H1 (cell line): ENCODE measurements around the gene RPRML. TPM values are rescaled to one million over a fixed set of nuclear protein-coding genes. Genes with fewer than 3 reads are reported as not detected.

Experiments
- CTCF ChIA-PET: fragments of 300-600 bp; sonication (Branson Sonifier 250); formaldehyde crosslinking; loops from one replicate; lab custom pipeline; 2021; ENCODE audit not compliant: partially characterized antibody; lab: Charles Lee
- POLR2A ChIA-PET: fragments of 300-600 bp; sonication (Branson Sonifier 250); formaldehyde crosslinking; loops from one replicate; lab custom pipeline; 2021; ENCODE audit warnings: inconsistent platforms; ENCODE audit not compliant: partially characterized antibody; lab: Charles Lee
- DNase-seq, 2 experiments: peaks; one replicate each; pipeline versions ENCODE4 v3.0.0 to v3.0.0-alpha.2; 2010 to 2022; ENCODE audit warnings: low spot score in 2 of 2, low read depth in 1 of 2, mixed read lengths in 1 of 2
- FAIRE-seq: peaks from 2 replicates; lab custom pipeline; 2011; peaks lifted over from hg19 to GRCh38; lab: Jason Lieb, UNC
- H2AFZ ChIP-seq: 2 replicates; pipeline ENCODE4 v1.8.1; 2012; ENCODE audit warnings: low read length, inconsistent platforms
- H2AK5ac ChIP-seq: 2 replicates; pipeline ENCODE4 v1.6.1; 2013; ENCODE audit warnings: low read depth, low read length
- H2BK120ac ChIP-seq: replicated peaks from 2 replicates; pipeline ENCODE3; 2013; ENCODE audit warnings: low read depth, low read length, inconsistent platforms
- H2BK12ac ChIP-seq: 2 replicates; pipeline ENCODE4 v1.6.1; 2013; ENCODE audit warnings: low read depth, low read length
- H2BK15ac ChIP-seq: 2 replicates; pipeline ENCODE4 v1.6.1; 2013; ENCODE audit warnings: low read length
- H2BK20ac ChIP-seq: 2 replicates; pipeline ENCODE4 v1.6.1; 2013; ENCODE audit warnings: low read length
- H2BK5ac ChIP-seq: 2 replicates; pipeline ENCODE4 v1.6.1; 2013; ENCODE audit warnings: low read depth, low read length
- H3K14ac ChIP-seq: 2 replicates; pipeline ENCODE4 v1.6.1; 2013; ENCODE audit warnings: inconsistent platforms; ENCODE audit not compliant: insufficient read length
- H3K18ac ChIP-seq: 2 replicates; pipeline ENCODE4 v1.6.1; 2013; ENCODE audit warnings: low read length; ENCODE audit errors: extremely low read depth
- H3K23ac ChIP-seq: 2 replicates; pipeline ENCODE4 v1.6.1; 2013; ENCODE audit warnings: inconsistent platforms; ENCODE audit not compliant: insufficient read length
- H3K23me2 ChIP-seq: 2 replicates; pipeline ENCODE4 v1.6.1; 2013; ENCODE audit warnings: low read depth, low read length
- H3K27ac ChIP-seq: 2 replicates; pipeline ENCODE4 v1.6.1; 2011; ENCODE audit warnings: low read depth, low read length, inconsistent platforms
- H3K27me3 ChIP-seq, 4 experiments: replicated peaks in 1 of 4; 1 replicate in 1 of 4; 2 replicates in 3 of 4; pipeline versions ENCODE4 v1.6.1 to v1.8.1; 2011 to 2013; ENCODE audit warnings: low read length in 3 of 4, mild to moderate bottlenecking in 3 of 4, inconsistent platforms in 2 of 4, mixed read lengths in 2 of 4, moderate library complexity in 1 of 4; ENCODE audit not compliant: control insufficient read depth in 3 of 4, insufficient read depth in 3 of 4; ENCODE audit errors: extremely low read depth in 1 of 4
- H3K36me3 ChIP-seq, 4 experiments: 2 replicates each; pipeline versions ENCODE4 v1.6.1 to v1.8.1; 2011 to 2013; ENCODE audit warnings: mild to moderate bottlenecking in 4 of 4, low read length in 3 of 4, moderate library complexity in 2 of 4, control low read depth in 1 of 4, inconsistent platforms in 1 of 4; ENCODE audit not compliant: insufficient read depth in 4 of 4, control insufficient read depth in 2 of 4
- H3K4ac ChIP-seq: replicated peaks from 2 replicates; pipeline ENCODE3; 2013; ENCODE audit warnings: low read length, low read depth, mixed read lengths, inconsistent platforms; ENCODE audit not compliant: insufficient read length
- H3K4me1 ChIP-seq, 4 experiments: replicated peaks in 1 of 4; 1 replicate in 1 of 4; 2 replicates in 3 of 4; pipeline versions ENCODE4 v1.6.1 to v1.8.1; 2011 to 2013; ENCODE audit warnings: low read length in 3 of 4, inconsistent platforms in 2 of 4, mixed read lengths in 1 of 4; ENCODE audit not compliant: insufficient read depth in 4 of 4, control insufficient read depth in 3 of 4
- H3K4me2 ChIP-seq, 2 experiments: 2 replicates each; pipeline versions ENCODE4 v1.6.1 to v1.8.1; 2011 to 2013; ENCODE audit warnings: low read depth in 2 of 2, low read length in 2 of 2, control low read depth in 1 of 2, inconsistent platforms in 1 of 2, mild to moderate bottlenecking in 1 of 2; ENCODE audit not compliant: insufficient read depth in 1 of 2
- H3K4me3 ChIP-seq, 4 experiments: fragments of 200-600, 300-600 bp in 1 of 4; sonication (generic), shearing (Covaris generic), sonication (Bioruptor Twin) in 1 of 4; 2 replicates each; pipeline versions ENCODE4 v1.5.1 to v1.8.1; 2011 to 2016; ENCODE audit warnings: low read length in 4 of 4, low read depth in 3 of 4, control low read depth in 2 of 4, inconsistent platforms in 2 of 4, mild to moderate bottlenecking in 2 of 4, mixed read lengths in 1 of 4, moderate library complexity in 1 of 4; ENCODE audit not compliant: insufficient read depth in 2 of 4; ENCODE audit errors: extremely low read depth in 1 of 4
- H3K56ac ChIP-seq: replicated peaks from 2 replicates; pipeline ENCODE3; 2013; ENCODE audit warnings: low read depth, mild to moderate bottlenecking, mixed read lengths, low read length, inconsistent platforms; ENCODE audit not compliant: insufficient read length
- H3K79me1 ChIP-seq: 2 replicates; pipeline ENCODE4 v1.6.1; 2013; ENCODE audit warnings: low read depth, low read length, control low read depth
- H3K79me2 ChIP-seq, 2 experiments: 2 replicates each; pipeline versions ENCODE4 v1.6.1 to v1.8.1; 2012 to 2013; ENCODE audit warnings: low read length in 2 of 2, mild to moderate bottlenecking in 2 of 2, inconsistent platforms in 1 of 2; ENCODE audit not compliant: insufficient read depth in 2 of 2, control insufficient read depth in 1 of 2
- H3K9ac ChIP-seq, 4 experiments: replicated peaks in 1 of 4; 1 replicate in 1 of 4; 2 replicates in 3 of 4; pipeline versions ENCODE4 v1.6.1 to v1.8.1; 2011 to 2013; ENCODE audit warnings: low read depth in 3 of 4, low read length in 3 of 4, control low read depth in 2 of 4, mild to moderate bottlenecking in 2 of 4, moderate library complexity in 2 of 4, inconsistent platforms in 1 of 4; ENCODE audit errors: extremely low read depth in 1 of 4
- H3K9me3 ChIP-seq, 2 experiments: 2 replicates each; pipeline versions ENCODE4 v1.6.1 to v1.8.1; 2012 to 2013; ENCODE audit warnings: mild to moderate bottlenecking in 2 of 2, moderate library complexity in 2 of 2, control low read depth in 1 of 2, inconsistent platforms in 1 of 2, low read depth in 1 of 2, low read length in 1 of 2, mixed read lengths in 1 of 2; ENCODE audit not compliant: insufficient read depth in 2 of 2
- H4K20me1 ChIP-seq, 2 experiments: replicated peaks in 1 of 2; 2 replicates each; pipeline versions ENCODE3 to v1.8.1; 2011 to 2013; ENCODE audit warnings: inconsistent platforms in 2 of 2, low read length in 2 of 2, mild to moderate bottlenecking in 1 of 2; ENCODE audit not compliant: insufficient read depth in 2 of 2, control insufficient read depth in 1 of 2
- H4K5ac ChIP-seq: 2 replicates; pipeline ENCODE4 v1.6.1; 2013; ENCODE audit warnings: low read length, low read depth, mixed read lengths, inconsistent platforms; ENCODE audit not compliant: insufficient read length
- H4K8ac ChIP-seq: 2 replicates; pipeline ENCODE4 v1.8.0; 2013; ENCODE audit warnings: mild to moderate bottlenecking, moderate library complexity, low read length, inconsistent platforms; ENCODE audit not compliant: insufficient read depth; ENCODE audit errors: extremely low read depth
- H4K91ac ChIP-seq: replicated peaks from 2 replicates; pipeline ENCODE3; 2013; ENCODE audit warnings: low read length, mixed read lengths, inconsistent platforms; ENCODE audit not compliant: insufficient read length
- RAD21 ChIP-seq, 2 experiments: IDR thresholded peaks in 1 of 2; conservative IDR thresholded peaks in 1 of 2; 2 replicates each; pipeline ENCODE4 v1.6.1; 2011; ENCODE audit warnings: low read depth in 2 of 2, low read length in 2 of 2, improper control_type of control experiment in 1 of 2, inconsistent platforms in 1 of 2, mild to moderate bottlenecking in 1 of 2, moderate library complexity in 1 of 2
- SIN3A ChIP-seq, 2 experiments: IDR thresholded peaks in 1 of 2; conservative IDR thresholded peaks in 1 of 2; 2 replicates each; pipeline ENCODE4 v1.6.1; 2011 to 2012; ENCODE audit warnings: low read length in 2 of 2, improper control_type of control experiment in 1 of 2, low read depth in 1 of 2, mild to moderate bottlenecking in 1 of 2
- SRF ChIP-seq: IDR thresholded peaks from 2 replicates; pipeline ENCODE4 v1.6.1; 2011; ENCODE audit warnings: mild to moderate bottlenecking, low read depth, low read length, moderate library complexity
- WGBS, 2 experiments: shearing (Covaris generic) in 1 of 2; methylation state at CpG; one replicate each; pipeline versions ENCODE4 v1.1.6 to v1.1.7; 2013 to 2015; ENCODE audit warnings: low lambda C conversion rate in 2 of 2, mixed read lengths in 2 of 2, inconsistent platforms in 1 of 2, low coverage in 1 of 2, missing lambda C conversion rate in 1 of 2; ENCODE audit not compliant: insufficient replicate concordance in 2 of 2, insufficient coverage in 1 of 2, insufficient read length in 1 of 2; ENCODE audit errors: extremely low coverage in 1 of 2, missing lambda C conversion rate in 1 of 2; 5-methylcytosine and 5-hydroxymethylcytosine counted together
- polyA plus RNA-seq, 7 experiments: library from polyadenylated mRNA; depleted of rRNA in 3 of 7; stranded (reverse) in 5 of 7; unstranded in 2 of 7; fragments of >200 nt in 5 of 7; fragments of 200-250 nt in 2 of 7; gene quantifications; 1 replicate in 5 of 7; 2 replicates in 1 of 7; 4 replicates in 1 of 7; pipeline versions ENCODE4 v1.2.1 to v1.2.3, GENCODE V29; 2011 to 2013; ENCODE audit warnings: missing spikeins in 2 of 7, mixed read lengths in 2 of 7
- total RNA-seq: library from RNA; stranded (reverse); fragmentation: NEBNext Ultra II Directional; extraction: Animal tissue kit (Norgen Biotek cat#: 25700); gene quantifications from 2 replicates; pipeline ENCODE4 v1.2.1, GENCODE V29; 2021

The RPRML gene
- total and polyA plus RNA-seq, 2 of the 8 experiments (the other 6 are each of a cell fraction or from before 2014, with no cell fraction given) = 3.5 to 5.5 TPM

GRCh38 chr17:46977750-46978488, 1.1 kb downstream of the RPRML start:
- H2BK15ac ChIP-seq = peak overlapping the region; percentile 97; the same call in 1 of the 2 replicates
- no peak overlapping the region for H3K56ac ChIP-seq
- ChIA-PET POLR2A (interaction anchor here (0.7 to 4.1 kb wide), 7 partner anchors 14 to 142 kb away, joined by 3 to 24 read pairs (median 4); no protein-coding TSS in a partner anchor), CTCF (interaction anchor here (0.7 to 5.2 kb wide), 19 partner anchors 9 to 406 kb away, joined by 3 to 51 read pairs (median 5); no protein-coding TSS in a partner anchor)
- WGBS, 2 experiments = 10% methylated on average over 34 of the region's 36 CpGs; no CpG with 5 or more reads in 1 of the 2 experiments
- no peak for FAIRE-seq
- no peaks in the 10 kb centered on the region for H3K9me3 ChIP-seq
- TF ChIP-seq RAD21 (IDR thresholded peaks at IDR 0.05 in 1 of 2, conservative IDR thresholded peaks at IDR 0.05 in 1 of 2; ENCODE audit: low read depth in 2 of 2, low read length in 2 of 2) (0 out of 4 replicates have a peak, but pooled peaks of 1 of the 2 experiments have one; percentile 4), SIN3A (conservative IDR thresholded peaks at IDR 0.05 in 1 of 2, IDR thresholded peaks at IDR 0.05 in 1 of 2; ENCODE audit: low read depth in 1 of 2, low read length in 2 of 2) (0 out of 4 replicates have a peak, but pooled peaks of 1 of the 2 experiments have one; percentile 2), SRF (no peak)
- no peak overlapping the region for H3K14ac ChIP-seq
- H3K9ac ChIP-seq = peak overlapping the region in 2 of 4 experiments; percentile 20 to 35; a peak in 3 of 7 replicates
- peak overlapping the region; percentile 90 for H3K18ac ChIP-seq
- H3K79me1 ChIP-seq = no peaks in the 10 kb centered on the region
- H4K8ac ChIP-seq = no peak overlapping the region
- no peak overlapping the region for H4K5ac ChIP-seq
- peak overlapping the region; percentile 91 to 99 for H3K4me2 ChIP-seq
- H2AFZ ChIP-seq = no peak overlapping the region; the same call in 1 of the 2 replicates
- H4K91ac ChIP-seq = peak overlapping the region; percentile 72
- peak overlapping the region; percentile 75; the same call in 1 of the 2 replicates for H2BK12ac ChIP-seq
- peaks cover 8 to 21% (median 21%) of the 10 kb centered on the region in 4 experiments for H3K27me3 ChIP-seq
- H3K4me3 ChIP-seq = peak overlapping the region; percentile 53 to 70 (median 65)
- H2BK20ac ChIP-seq = peak overlapping the region; percentile 34; the same call in 1 of the 2 replicates
- H3K23ac ChIP-seq = no peak overlapping the region
- H2BK5ac ChIP-seq = 0 out of 2 replicates have a peak overlapping the region, but pooled peaks have one; percentile 21
- H2AK5ac ChIP-seq = peak overlapping the region; percentile 65; the same call in 1 of the 2 replicates
- peak overlapping the region; percentile 57 for H2BK120ac ChIP-seq
- H4K20me1 ChIP-seq = no peaks in the 10 kb centered on the region
- no peak overlapping the region for H3K27ac ChIP-seq
- DNase-seq = peak in 1 of 2 experiments; percentile 50
- no peaks in the 10 kb centered on the region for H3K36me3 ChIP-seq
- H3K4me1 ChIP-seq = peaks cover 8 to 18% (median 13%) of the 10 kb centered on the region in 4 experiments
- no peaks in the 10 kb centered on the region for H3K79me2 ChIP-seq
- H3K23me2 ChIP-seq = peaks cover 17% of the 10 kb centered on the region
- peak overlapping the region; percentile 25 for H3K4ac ChIP-seq
